SIG-M5 treated with dmso at 0.1 percent for 504 hours (cell line): Measurements from ENCODE around the gene C3orf80.
"Not testable (repeated sequence)": the region's sequence is repeated elsewhere in the genome, so short reads cannot be mapped to it uniquely, and the experiment has no call there.

ENCODE experiments used
- DNase-seq: peaks from one replicate; lab custom pipeline; 2025; ENCODE audit not compliant: unreplicated experiment; lab: John Stamatoyannopoulos, UW

The C3orf80 gene

DNA sequence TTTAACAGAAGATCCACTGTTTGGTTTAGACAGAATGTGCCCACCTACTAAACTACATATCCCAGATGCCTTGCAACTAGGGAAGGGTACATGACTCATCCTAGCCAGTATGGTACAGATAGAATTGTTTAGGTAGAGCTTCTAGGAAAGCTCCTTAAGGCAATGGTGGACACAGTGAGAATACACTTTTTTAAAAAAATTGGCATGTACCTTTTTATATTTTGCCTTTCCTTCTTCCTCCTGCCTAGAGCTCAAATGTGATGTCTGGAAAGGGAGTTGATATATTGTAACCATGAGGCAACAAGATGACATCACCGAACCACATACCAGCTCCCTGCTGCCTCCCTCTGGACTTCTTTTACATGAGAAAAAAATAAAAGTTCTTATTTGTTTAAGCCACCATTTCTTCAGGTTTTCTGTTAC, 14.4 kb upstream of the C3orf80 start:
- peak; percentile 77 for DNase-seq

DNA sequence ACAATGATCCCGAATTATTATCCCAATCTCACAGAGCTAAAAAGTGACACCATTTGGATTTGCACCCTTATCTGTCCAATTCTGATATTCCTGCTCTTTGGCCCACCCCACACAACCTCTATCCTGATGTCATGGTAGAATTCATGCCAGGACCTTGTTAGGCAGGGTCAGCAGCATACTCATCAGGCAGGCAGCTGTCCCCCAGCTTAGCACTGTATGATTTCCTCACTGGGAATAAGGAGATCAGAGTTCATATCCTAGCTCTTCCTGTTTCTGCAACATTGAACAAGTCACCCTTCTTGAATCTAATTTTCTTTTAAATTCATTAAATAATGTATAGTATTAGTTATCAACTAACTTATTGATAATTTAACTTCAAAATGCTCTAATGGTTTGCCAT, 12.0 kb upstream of the C3orf80 start:
- DNase-seq = no peak

DNA sequence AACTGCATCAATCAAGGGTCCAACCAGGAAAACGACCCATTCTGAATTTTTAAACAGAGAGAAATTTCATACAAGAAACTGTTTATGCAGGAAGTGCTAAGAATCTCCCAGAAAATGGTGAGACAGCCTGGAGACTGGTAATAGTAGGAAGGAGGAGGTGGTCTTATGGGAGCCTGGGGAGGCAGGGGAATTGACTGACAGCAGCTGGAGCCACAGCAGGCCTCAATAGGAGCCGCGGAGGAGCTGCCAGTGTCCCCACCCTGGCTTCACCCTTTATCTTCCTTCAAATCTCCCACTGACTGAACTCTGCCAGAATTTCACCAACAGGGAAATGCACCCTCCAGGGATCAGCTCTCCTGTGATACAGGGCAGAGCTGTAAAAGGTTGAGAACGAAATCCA, 7.5 kb upstream of the C3orf80 start:
- no peak for DNase-seq

DNA sequence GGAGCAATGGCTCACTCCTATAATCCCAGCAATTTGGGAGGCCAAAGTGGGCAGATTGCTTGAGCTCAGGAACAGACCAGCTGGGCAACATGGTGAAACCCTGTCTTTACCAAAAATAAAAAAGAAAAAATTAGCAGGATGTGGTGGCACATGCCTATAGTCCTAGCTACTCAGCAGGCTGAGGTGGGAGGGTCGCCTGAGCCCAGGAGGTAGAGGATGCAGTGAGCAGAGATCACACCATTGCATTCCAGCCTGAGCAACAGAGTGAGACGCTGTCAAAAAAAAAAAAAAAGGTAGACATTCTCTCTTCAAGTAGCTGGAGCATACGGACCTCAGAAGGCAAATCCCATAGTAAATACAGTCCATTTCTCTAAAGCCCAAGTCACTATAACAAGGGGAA, 7.1 kb upstream of the C3orf80 start:
- DNase-seq = no peak

DNA sequence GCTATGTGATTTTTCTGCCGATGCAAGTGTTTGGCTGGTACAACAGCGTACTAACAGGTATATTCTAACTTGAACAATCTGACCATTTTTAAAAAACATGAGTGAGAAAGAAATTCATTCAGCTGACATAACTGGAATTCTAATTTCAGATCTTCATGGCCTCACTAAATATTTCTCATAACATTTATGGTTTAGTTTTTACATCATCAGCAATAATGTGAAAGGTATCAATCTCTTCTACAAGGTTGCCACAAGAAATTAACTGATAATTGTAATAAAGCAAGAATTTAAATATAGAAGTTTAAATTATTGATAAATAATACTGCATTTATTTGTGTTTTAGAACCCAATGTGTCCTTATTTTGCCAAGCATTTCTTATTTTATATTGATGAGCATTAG, 5.2 kb upstream of the C3orf80 start:
- no peak for DNase-seq

DNA sequence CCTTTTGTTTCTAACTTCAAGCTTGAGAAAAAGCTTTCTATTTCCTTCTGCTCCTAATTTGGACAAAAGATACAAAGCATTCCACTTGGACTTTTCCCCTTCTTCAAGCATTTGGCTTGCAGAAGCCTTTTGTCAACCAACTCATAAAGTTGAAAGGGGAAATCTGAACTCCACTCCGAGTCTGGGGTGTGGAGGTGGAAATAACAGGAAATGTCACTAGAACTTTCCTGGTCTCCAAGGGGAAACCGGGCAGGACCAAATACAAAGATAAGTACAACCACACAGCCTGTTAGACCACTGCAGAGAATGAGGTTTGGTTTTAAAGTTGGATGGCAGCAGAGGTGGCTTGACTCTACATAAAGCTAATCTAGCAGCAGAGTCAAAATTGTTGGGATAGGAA, 4.2 kb upstream of the C3orf80 start:
- DNase-seq = no peak

DNA sequence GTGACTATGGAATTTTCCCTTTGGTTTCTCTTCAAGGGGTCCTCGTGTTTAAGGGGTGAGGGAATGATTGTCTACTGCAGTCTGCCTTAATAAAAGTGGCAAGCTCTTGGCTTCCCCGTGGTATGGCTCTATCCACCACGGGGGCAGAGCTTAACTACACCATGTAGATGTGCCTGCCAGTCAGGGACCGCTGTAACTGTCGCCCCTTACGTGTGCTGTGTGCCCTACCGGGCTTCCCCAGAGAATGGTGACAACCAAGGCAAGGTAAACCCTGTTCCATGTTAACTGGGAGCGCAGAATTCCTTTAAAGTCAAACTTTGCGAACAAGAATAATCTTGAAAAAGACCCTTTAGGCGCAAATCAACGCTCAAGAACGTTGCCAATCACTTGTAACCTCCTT, 966 bp upstream of the C3orf80 start:
- no peak for DNase-seq

DNA sequence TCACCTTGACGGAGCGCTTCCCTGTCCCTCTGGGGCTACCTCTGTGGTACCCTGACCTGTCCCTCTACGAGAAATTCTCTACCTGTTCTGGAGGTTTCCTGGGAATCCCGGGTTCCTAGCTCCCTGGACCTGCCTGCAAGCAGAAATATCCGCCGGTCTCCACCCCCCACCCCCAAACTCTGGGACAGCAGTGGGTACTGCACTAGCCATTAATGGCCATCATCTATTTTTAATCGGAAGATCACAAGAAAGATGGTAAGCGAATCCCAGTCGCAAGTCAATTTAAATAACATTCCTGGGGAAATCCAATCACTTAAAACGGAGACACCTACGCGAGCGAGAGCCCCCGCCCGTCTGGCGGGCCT, 429 bp upstream of the C3orf80 start:
- no peak for DNase-seq

DNA sequence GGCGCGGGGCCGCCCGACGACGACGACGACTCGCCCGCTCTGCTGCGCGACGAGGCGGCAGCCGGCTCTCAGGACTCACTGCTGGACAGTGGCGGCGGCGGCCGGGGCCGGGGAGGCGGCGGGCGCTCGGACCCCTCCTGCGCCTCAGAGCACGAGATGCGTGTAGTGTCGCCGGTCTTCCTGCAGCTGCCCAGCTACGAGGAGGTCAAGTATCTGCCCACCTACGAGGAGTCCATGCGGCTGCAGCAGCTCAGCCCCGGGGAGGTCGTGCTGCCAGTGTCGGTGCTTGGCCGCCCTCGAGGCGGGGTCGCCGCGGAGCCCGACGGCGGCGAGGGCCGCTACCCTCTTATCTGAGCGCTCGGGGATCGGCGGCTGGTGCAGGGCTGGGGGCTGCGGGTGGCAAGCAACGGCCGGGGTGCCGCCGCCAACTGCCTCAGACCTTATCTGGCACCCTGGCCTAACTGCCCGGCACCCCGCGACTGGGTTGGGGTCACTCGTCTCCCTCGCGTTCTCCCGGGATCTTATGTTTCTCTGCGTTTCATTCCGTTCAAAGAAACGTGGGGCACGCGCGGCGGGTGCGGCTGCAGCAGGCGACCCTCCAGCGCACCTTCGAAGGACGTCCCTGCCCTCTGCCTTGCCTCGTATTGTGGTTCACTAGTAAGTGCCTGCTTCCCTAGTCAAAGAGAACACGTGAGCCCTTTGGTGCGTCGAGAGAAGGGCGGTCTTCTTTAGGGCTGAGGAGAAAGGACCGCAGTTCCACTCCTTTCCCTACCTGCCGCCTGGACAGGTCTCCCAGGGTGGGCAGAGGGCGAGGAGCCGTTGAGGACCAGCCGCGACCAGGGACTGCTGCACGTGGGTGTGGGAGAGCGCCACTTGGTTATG, 1.0 kb downstream of the C3orf80 start:
- DNase-seq = peak; percentile 31

DNA sequence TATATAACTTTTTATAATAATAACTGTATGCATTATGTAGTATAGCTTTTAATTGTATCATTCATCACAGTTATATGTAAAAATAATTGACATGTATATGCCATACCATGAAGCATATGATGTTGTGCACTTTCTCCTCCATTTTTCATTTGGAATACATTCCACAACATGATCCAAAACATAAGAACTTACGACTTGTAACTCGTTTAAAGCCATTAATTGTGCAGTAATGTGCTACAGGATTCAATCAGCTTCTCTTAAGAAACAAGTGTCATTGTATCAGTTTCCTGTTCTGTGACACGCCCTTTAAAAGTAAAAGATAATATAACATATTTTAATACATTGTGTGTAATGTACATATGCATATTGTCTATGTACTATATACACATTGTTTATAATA, 2.2 kb downstream of the C3orf80 start:
- DNase-seq = no peak

DNA sequence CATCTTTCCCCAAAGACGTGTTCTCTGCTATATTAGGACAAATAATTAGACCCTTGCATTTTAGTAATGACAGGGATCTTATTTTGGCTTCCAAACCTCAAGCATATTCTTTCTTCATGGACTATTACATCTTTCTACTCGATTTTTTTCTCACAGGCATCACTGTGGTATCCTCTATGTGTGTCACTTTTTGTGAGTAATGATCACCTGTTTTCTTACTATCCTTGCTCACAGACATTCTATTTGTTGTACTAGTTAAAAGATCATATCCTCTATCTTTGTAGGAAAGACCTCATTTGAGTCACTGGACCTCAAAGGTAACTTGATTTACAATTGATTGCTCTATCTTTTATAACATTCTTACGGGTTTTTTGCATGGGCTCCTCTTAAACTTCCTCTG, 6.8 kb downstream of the C3orf80 start:
- DNase-seq = no peak

DNA sequence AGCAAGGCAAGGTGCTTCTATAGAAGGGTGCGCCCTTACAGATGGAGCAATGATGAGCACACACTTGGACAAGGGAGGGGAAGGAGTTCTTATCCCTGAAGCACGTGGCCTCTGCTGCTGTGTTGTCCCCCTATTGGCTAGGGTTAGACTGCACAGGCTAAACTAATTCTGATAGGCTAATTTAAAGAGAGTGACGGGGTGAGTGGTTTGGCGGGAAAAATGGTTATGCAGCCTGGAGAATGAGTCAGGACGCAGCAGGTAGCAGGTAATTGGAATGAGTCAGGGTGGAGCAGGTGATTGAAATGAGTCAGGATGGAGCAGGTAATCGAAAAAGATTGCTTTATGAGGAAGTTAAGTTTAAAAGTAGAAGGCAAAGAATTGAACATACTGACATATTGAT, 15.5 kb downstream of the C3orf80 start:
- not testable (repeated sequence) for DNase-seq

DNA sequence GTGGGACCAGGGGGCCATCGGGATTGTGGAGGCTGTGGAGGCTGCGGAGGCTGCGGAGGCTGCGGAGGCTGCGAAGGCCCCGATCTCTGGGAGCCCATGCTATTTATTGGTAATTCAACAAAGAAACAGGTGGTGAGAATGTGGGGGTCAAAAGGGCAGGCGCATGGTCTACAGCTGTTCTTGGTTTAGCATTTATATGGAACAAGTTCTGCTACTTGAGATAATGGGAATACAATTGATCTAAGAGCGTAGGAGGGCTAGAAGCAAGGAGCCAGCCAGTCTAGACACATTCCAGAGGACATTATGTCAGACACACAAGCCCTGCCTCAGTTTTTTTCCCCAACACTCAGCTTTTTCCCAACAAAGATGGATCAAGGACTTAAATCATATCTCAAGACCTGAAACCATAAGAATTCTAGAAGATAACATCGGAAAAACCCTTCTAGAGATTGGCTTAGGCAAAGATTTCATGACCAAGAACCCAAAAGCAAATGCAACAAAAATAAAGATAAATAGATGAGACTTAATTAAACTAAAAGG, 20.1 kb downstream of the C3orf80 start:
- DNase-seq = no peak

DNA sequence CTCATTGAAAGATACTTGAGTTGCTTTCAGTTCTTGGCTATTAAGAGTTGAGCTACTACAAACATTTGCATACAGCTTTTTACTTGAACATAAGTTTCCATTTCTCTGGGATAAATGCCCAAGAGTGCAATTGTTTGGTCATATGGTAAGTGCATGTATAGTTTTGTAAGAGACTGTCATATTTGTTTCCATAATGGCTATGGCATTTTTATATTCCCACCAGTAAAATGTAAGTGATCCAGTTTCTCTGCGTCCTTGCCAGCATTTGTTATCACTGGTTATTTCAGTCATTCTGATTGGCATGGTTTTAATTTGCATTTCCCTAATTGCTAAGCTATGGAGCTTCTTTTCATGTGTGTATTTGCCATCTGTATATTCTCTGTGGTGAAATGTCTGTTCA, 22.5 kb downstream of the C3orf80 start:
- DNase-seq = no peak

DNA sequence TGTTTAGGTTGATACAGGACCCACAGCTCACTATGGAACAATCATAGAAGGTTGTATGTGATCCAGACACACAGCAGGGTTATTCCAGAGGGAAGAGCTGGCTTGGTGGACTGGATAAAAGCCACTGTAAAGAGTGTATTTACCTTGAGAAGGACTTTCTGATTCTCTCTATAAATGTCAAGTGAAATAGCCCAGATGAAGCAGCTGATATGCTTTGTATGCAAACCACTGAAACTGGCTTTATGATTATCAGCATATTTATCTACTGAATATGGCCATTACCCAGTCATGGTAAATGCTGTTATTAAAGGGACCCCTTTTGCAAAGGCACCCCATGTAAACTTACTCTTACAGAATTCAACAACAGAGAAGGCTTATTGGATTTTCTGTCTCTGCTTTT, 28.1 kb downstream of the C3orf80 start:
- no peak for DNase-seq

DNA sequence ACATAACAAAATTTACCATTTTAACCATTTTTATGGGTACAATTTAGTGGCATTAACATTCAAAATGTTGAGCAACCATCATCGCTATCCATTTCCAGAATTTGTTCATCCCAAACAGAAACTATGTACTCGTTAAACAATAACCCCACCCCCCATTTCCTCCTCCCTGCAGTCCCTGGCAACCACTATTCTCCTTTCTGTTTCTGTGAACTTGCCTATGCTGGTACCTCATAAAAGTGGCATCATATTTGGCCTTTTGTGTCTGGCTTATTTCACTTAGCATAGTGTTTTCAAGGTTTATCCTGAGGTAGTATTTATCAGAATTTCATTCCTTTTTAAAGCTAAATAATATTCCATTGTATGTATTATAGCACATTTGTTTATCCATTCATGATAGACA, 32.4 kb downstream of the C3orf80 start:
- no peak for DNase-seq

DNA sequence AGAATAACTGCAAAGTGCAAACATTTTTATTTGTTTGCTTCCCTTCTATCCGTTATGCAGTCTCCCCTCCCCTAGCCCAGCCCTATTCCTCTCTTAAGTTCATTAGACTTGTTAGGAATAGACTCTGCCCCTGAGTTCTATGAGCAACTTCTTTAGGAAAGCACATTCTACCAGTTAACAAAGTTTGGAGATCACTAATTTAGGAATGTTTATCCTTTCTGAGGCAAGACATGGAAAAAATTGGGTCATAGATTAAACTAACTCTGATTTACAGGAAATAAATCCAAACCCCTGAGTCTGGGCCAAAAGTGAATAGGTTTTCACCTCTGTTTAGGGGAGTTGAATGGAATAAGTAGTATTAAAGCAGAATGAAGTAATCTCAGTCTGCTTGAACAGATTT, 34.4 kb downstream of the C3orf80 start:
- no peak for DNase-seq

DNA sequence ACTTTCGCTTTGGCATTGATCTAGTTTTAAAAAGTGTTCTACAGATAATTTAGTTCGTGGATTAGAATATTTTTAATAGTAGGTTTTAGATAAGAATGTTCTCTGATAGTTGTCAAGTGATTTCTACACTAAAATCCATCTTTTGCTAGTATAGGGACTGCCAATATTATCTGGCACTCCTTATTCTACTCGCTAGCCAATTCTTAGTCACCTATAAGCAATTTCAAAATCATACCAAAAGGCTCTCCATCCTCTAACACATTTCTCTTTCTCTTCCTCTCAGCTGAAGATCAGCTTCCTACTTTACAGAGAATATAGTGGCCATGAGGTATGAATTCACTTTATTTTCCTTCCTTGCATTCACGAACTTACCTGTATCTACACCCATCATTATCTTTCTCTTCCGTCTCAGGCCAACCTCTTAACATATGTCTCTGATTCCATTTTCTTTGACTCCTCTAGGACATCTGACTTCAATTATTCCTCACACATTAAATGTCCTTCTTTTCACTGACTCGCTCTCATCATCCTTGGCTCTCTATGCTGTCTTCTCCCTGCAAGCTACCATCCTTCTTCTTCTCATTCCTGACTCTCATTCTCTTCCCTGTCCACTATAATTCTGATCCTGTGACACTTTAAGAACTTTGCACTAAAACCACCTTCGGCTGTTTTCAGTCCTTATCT, 35.5 kb downstream of the C3orf80 start:
- no peak for DNase-seq

DNA sequence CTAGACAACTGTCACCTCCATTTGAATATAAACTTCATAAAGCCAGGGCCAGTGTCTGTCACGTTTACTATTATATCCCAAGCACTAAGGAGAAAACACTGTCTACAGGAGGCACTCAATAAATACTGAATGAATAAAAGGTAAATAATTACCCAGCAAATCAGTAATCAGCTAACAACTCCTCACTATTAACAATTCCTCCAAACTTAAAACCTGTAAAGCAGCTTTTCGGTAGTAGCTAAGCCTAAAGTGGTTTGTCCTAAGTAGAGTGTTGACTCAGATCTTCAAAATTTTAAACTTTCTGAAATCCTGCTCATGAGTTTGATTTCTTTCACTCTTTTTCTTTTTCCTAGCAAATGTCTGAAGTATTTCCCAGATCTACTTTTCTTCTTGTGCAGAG, 39.9 kb downstream of the C3orf80 start:
- peak; percentile 18 for DNase-seq
